ENCODE measurements around the gene TANGO6.
A peak's percentile ranks its signal among the peaks of the same experiment; 100 is the strongest.

DNA sequence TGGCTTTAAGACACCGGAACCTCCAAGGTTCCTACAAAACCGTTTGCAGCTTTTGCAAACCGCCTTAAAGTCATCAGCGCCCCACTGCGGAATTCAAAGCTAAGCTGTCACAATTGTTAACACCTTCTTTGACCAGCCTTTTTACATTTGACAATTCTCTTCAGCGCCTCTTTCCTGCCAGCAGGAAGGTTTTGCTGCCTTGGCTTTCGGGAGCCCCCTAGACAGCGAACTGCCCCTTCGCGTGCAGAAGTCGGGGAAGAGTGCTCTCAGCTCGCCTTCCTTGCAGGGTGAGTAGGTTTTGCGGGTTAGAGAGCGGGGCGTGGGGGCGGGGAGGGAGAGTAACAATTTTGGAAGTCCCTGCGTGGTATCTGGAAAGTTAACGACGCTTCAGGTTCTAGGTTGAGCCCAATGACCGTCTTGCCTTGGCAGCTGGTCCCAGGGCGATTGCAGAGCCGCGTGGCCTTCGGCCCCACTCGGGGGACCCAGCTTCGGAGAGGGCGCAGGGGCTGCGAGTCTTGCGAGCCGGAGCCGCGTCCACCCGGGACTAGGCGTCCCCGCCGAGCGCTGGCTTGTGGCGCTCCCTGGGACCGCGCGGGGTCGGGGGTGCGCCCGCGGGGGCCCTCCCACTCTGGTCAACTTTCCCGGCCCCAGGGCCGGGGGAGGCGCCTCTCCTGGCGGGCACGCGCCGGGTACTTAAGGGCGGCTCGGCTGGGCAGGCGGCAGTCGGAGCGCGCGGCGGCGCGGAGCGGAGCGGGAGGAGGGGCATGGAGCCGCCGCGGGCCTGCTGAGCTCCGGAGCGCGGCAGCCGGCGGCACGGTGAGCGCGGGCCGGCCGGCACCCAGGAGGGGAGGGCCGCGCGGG is 262.4 kb downstream of the TANGO6 start, which contains the start of gene HAS3:
- TF ChIP-seq, protein P1, sequence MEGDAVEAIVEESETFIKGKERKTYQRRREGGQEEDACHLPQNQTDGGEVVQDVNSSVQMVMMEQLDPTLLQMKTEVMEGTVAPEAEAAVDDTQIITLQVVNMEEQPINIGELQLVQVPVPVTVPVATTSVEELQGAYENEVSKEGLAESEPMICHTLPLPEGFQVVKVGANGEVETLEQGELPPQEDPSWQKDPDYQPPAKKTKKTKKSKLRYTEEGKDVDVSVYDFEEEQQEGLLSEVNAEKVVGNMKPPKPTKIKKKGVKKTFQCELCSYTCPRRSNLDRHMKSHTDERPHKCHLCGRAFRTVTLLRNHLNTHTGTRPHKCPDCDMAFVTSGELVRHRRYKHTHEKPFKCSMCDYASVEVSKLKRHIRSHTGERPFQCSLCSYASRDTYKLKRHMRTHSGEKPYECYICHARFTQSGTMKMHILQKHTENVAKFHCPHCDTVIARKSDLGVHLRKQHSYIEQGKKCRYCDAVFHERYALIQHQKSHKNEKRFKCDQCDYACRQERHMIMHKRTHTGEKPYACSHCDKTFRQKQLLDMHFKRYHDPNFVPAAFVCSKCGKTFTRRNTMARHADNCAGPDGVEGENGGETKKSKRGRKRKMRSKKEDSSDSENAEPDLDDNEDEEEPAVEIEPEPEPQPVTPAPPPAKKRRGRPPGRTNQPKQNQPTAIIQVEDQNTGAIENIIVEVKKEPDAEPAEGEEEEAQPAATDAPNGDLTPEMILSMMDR (conservative IDR thresholded peaks at IDR 0.05 in 1 of 2, IDR thresholded peaks at IDR 0.05 in 1 of 2; ENCODE audit: extremely low read depth in 1 of 2, insufficient read depth in 1 of 2, low read depth in 1 of 2, low read length in 2 of 2) = peak; percentile 39 to 75
- no peak for TF ChIP-seq EZH2 (IDR thresholded peaks at IDR 0.05; ENCODE audit: borderline replicate concordance, low read length)
